ENCODE data around the gene LDHAL6B. TPM values are rescaled to one million over a fixed set of nuclear protein-coding genes. Genes with fewer than 3 reads are reported as not detected.

The LDHAL6B gene
- total and polyA plus RNA-seq, 4 donors, result 0.05 TPM; not detected in 3

DNA sequence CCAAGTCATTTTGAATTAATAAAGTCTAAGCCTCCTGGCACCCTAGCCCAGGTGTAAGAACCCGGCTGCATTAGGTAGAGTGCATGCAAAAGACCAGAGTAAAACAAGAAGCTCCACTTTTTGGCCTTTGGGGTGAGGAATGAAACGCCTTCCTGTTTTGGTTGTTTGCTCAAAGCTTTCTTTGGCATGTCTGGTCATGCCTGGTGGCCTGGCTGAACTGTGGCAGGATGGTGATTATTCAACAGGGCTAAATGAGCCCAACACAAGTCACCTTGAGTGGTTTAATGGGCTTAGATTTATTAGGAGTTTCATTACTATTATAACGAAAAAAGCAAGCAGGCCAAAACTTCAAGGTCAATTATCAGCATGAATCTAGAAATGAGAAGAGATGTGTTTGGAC is 40.9 kb upstream of the LDHAL6B start:
- TF ChIP-seq, protein P1, sequence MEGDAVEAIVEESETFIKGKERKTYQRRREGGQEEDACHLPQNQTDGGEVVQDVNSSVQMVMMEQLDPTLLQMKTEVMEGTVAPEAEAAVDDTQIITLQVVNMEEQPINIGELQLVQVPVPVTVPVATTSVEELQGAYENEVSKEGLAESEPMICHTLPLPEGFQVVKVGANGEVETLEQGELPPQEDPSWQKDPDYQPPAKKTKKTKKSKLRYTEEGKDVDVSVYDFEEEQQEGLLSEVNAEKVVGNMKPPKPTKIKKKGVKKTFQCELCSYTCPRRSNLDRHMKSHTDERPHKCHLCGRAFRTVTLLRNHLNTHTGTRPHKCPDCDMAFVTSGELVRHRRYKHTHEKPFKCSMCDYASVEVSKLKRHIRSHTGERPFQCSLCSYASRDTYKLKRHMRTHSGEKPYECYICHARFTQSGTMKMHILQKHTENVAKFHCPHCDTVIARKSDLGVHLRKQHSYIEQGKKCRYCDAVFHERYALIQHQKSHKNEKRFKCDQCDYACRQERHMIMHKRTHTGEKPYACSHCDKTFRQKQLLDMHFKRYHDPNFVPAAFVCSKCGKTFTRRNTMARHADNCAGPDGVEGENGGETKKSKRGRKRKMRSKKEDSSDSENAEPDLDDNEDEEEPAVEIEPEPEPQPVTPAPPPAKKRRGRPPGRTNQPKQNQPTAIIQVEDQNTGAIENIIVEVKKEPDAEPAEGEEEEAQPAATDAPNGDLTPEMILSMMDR (IDR thresholded peaks at IDR 0.05; ENCODE audit: control extremely low read depth, extremely low read depth), result no peak
- H3K9ac ChIP-seq (ENCODE audit: insufficient read depth in 1 of 2, low read length in 2 of 2), result no peak overlapping the region
- peaks cover 0 to 4% (median 0%) of the 10 kb centered on the region in 5 donors for H3K4me1 ChIP-seq (ENCODE audit: control insufficient read depth in 5 of 5, insufficient read depth in 5 of 5, low read length in 5 of 5)
- ATAC-seq (ENCODE audit: insufficient read depth, low FRiP score) (no peak), DNase-seq (no peak)
- no peak overlapping the region for H3K27ac ChIP-seq (ENCODE audit: low read depth in 1 of 2, low read length in 1 of 2)
- WGBS, 2 donors, result 79 to 85% methylated on average over 3 of the region's 3 CpGs
- peaks cover 0 to 7% (median 4%) of the 10 kb centered on the region in 4 donors for H3K36me3 ChIP-seq (ENCODE audit: control insufficient read depth in 4 of 4, insufficient read depth in 4 of 4, low read length in 4 of 4)
- no peak overlapping the region for H3K4me3 ChIP-seq
- H3K27me3 ChIP-seq (ENCODE audit: control insufficient read depth in 3 of 3, insufficient read depth in 3 of 3, low read length in 2 of 3), result no peaks in the 10 kb centered on the region
- no peaks in the 10 kb centered on the region for H3K9me3 ChIP-seq (ENCODE audit: control insufficient read depth in 4 of 4, insufficient read depth in 3 of 4, low read length in 3 of 4)

DNA sequence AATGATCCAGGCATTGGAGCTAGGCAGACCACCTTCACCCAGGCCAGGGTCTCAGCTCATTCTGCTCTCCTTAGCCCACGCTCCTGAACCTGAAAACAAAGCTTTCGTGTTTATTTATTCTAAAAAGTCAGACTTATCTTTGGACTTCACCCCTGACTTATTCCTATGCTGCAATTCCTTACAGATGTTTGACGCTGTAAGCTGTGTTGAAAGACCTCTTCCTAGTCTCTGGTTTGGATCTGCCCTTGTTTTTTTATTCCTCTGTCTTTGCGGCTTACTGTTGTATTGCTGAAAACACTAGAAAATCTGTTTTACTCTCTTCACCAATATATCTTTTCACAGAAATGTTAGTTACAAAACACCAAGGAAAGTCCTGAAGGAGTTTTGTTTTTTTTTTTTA is 40.5 kb upstream of the LDHAL6B start:
- Histone ChIP-seq H3K36me3 (ENCODE audit: control insufficient read depth in 4 of 4, insufficient read depth in 4 of 4, low read length in 4 of 4) (peaks cover 0 to 7% (median 2%) of the 10 kb centered on the region in 4 donors), H3K4me3 (no peak overlapping the region), H3K9ac (ENCODE audit: insufficient read depth in 1 of 2, low read length in 2 of 2) (no peak overlapping the region), H3K9me3 (ENCODE audit: control insufficient read depth in 4 of 4, insufficient read depth in 3 of 4, low read length in 3 of 4) (no peaks in the 10 kb centered on the region), H3K27ac (ENCODE audit: low read depth in 1 of 2, low read length in 1 of 2) (no peak overlapping the region), H3K4me1 (ENCODE audit: control insufficient read depth in 5 of 5, insufficient read depth in 5 of 5, low read length in 5 of 5) (peaks cover 0 to 4% (median 0%) of the 10 kb centered on the region in 5 donors), H3K27me3 (ENCODE audit: control insufficient read depth in 3 of 3, insufficient read depth in 3 of 3, low read length in 2 of 3) (no peaks in the 10 kb centered on the region)
- TF ChIP-seq, protein P1 (IDR thresholded peaks at IDR 0.05; ENCODE audit: control extremely low read depth, extremely low read depth), result no peak
- ATAC-seq (ENCODE audit: insufficient read depth, low FRiP score) (no peak), DNase-seq (no peak)
- 59% methylated on average over 4 of the region's 4 CpGs for WGBS, 2 donors

DNA sequence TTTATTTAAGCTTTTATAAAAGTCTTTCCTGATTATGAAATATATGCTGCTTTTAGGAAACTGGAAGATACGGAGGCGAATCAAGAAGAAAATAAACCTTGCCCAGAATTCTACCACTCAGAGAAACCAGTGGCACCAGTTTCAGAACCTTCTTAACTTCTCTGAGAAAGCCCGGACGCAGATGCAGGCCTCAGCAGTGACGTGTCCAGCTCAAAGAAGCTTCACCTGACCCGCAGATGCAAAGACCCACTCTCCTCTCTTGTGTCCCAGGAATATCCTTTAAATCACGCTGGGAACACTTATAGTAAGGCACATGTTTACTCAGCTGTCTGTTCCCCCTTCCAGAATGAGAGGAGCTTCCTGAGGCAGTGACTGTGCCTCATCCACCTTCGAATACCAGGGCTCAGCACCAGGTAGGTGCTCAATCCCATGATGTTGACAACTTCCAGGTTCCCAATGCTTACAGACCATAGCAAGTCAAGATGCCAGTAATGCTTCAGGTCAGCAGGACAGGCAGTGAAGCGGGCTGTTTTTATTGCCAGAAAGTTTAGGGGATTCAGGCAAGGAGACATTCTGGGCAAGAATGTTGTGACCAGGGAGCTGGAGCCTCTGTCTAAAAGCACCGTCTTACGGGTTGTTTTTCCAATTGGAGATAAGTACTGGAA is 39.9 kb upstream of the LDHAL6B start:
- Histone ChIP-seq H3K9ac (ENCODE audit: insufficient read depth in 1 of 2, low read length in 2 of 2) (no peak overlapping the region), H3K9me3 (ENCODE audit: control insufficient read depth in 4 of 4, insufficient read depth in 3 of 4, low read length in 3 of 4) (no peaks in the 10 kb centered on the region), H3K27me3 (ENCODE audit: control insufficient read depth in 3 of 3, insufficient read depth in 3 of 3, low read length in 2 of 3) (no peaks in the 10 kb centered on the region), H3K36me3 (ENCODE audit: control insufficient read depth in 4 of 4, insufficient read depth in 4 of 4, low read length in 4 of 4) (peaks cover 0 to 11% (median 4%) of the 10 kb centered on the region in 4 donors), H3K4me3 (no peak overlapping the region), H3K4me1 (ENCODE audit: control insufficient read depth in 5 of 5, insufficient read depth in 5 of 5, low read length in 5 of 5) (peaks cover 0 to 4% (median 0%) of the 10 kb centered on the region in 5 donors), H3K27ac (ENCODE audit: low read depth in 1 of 2, low read length in 1 of 2) (peak overlapping the region in 1 of 2 donors; percentile 82)
- no peak for DNase-seq
- 64 to 80% methylated on average over 11 of the region's 11 CpGs for WGBS, 2 donors
- TF ChIP-seq, protein P1 (IDR thresholded peaks at IDR 0.05; ENCODE audit: control extremely low read depth, extremely low read depth), result no peak
- no peak for ATAC-seq (ENCODE audit: insufficient read depth, low FRiP score)

Data from lung (tissue), 12 donors.